ENCODE results near the gene CFAP43. TPM values are rescaled to one million over a fixed set of nuclear protein-coding genes. Genes with fewer than 3 reads are reported as not detected.

The CFAP43 gene
- total and polyA plus RNA-seq, 9 of the 15 experiments (the other 6 are each of a cell fraction or from before 2014, with no cell fraction given) = 0.07 to 0.86 (median 0.11) TPM; not detected in 1

GRCh38 chr10:104246976-104247375 is 14.8 kb upstream of the CFAP43 start (continued):
- TF ChIP-seq MGA (IDR thresholded peaks at IDR 0.05) (no peak), NR4A1 (CRISPR knock-in tag; IDR thresholded peaks at IDR 0.05) (no peak), NR4A1 (tag; IDR thresholded peaks at IDR 0.05) (no peak), ATF1 (CRISPR knock-in tag; IDR thresholded peaks at IDR 0.05) (no peak), ATF1 (tag; IDR thresholded peaks at IDR 0.05) (0 out of 2 replicates have a peak, but pooled peaks have one; percentile 17), ZNF79 (CRISPR knock-in tag; IDR thresholded peaks at IDR 0.05; ENCODE audit: low read depth) (no peak), CCNT2 (IDR thresholded peaks at IDR 0.05; ENCODE audit: borderline replicate concordance, extremely low read depth, insufficient read length, low read depth, low read length) (no peak), ZNF408 (CRISPR knock-in tag; IDR thresholded peaks at IDR 0.05; ENCODE audit: low read depth) (no peak), NFRKB (IDR thresholded peaks at IDR 0.05; ENCODE audit: low read depth) (no peak), CREM (IDR thresholded peaks at IDR 0.05; ENCODE audit: low read depth) (no peak), GATA2 (CRISPR knock-in tag; IDR thresholded peaks at IDR 0.05) (no peak), POLR2B (IDR thresholded peaks at IDR 0.05; ENCODE audit: low read depth, partially characterized antibody) (no peak), STAT5B (CRISPR knock-in tag; IDR thresholded peaks at IDR 0.05) (no peak), ZNF398 (CRISPR knock-in tag; IDR thresholded peaks at IDR 0.05) (no peak), XRCC4 (IDR thresholded peaks at IDR 0.05; ENCODE audit: extremely low read depth, insufficient read depth, insufficient read length) (no peak), CBX3 (IDR thresholded peaks at IDR 0.05; ENCODE audit: borderline replicate concordance in 1 of 2, low read length in 2 of 2) (peak in 1 of 2 experiments; percentile 89; a peak in 1 of 3 replicates), ZNF507 (tag; conservative IDR thresholded peaks at IDR 0.05) (no peak), PPARD (CRISPR knock-in tag; IDR thresholded peaks at IDR 0.05) (no peak)
